ENCODE results near the gene GRIP2. TPM values are rescaled to one million over a fixed set of nuclear protein-coding genes. Genes with fewer than 3 reads are reported as not detected.
A peak's percentile ranks its signal among the peaks of the same experiment; 100 is the strongest.

GRIP2 gene
- total RNA-seq, 1 donor = not detected

- no peak for DNase-seq (ENCODE audit: low read depth in 2 of 3, low spot score in 2 of 3)
Observed at GRCh38 chr3:14508505-14508819, 31.7 kb downstream of the GRIP2 start.

GRCh38 chr3:14507757-14508504, 32.2 kb downstream of the GRIP2 start:
- no peak for DNase-seq (ENCODE audit: low read depth in 2 of 3, low spot score in 2 of 3)

DNA sequence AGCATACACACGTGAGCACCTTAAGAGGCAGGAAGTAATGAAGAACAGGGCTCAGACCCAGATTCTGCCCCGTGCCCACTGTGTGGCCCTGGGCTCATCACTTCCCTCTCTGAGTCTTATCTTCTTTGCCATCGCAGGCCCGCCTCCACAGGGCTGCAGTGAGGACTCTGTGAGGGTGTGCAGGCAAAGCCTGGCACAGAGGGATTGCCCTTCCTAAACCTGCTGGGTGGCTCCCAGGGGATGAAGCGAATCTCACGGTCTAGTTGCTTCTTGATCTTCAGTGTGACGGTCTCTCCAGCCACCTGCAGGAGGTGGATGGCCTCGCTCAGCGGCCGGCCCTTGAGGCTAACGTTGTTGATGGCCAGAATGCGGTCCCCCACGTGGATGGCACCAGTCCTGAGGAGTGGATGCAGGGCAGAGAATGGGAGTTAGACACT, 32.8 kb downstream of the GRIP2 start:
- DNase-seq (ENCODE audit: low read depth in 2 of 3, low spot score in 2 of 3) = peak in 1 of 3 donors; percentile 5

- DNase-seq (ENCODE audit: low read depth in 2 of 3, low spot score in 2 of 3) = no peak
Observed at GRCh38 chr3:14506626-14507304, 33.4 kb downstream of the GRIP2 start.

DNA sequence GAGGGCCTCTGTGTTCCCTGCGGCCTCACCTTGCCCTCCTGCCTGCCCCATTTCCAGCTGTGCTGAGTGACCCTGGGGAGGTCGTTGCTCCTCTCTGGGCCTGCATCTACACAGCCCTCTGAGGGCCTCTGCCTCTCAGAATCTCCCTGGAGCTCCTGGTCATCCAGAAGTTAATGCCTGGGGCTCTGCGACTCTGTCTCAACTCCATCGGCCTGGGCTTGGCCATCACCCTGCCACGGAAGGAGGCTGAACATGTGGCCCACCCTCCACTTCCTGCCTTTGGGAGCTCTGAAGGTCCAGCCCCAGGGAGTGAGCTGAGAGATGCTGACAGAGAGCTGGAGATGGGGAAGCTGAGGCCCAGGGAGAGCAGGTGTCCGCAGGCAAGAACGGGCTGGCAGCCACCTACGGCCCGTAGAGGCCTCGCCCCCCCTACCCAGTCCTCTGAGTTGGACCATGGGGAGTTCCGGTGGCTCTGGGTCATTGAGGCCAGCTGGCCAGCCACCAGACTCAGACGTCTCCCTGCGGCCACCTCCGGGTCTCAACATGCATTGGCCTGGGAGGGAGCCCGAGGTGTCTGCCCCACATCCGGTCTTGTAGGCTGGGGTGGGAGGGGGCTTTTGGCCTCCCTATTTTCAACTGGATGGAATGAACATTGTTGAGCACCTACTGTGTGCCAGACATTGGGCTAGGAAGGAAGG, 34.2 kb downstream of the GRIP2 start:
- no peak for DNase-seq (ENCODE audit: low read depth in 2 of 3, low spot score in 2 of 3)

DNA sequence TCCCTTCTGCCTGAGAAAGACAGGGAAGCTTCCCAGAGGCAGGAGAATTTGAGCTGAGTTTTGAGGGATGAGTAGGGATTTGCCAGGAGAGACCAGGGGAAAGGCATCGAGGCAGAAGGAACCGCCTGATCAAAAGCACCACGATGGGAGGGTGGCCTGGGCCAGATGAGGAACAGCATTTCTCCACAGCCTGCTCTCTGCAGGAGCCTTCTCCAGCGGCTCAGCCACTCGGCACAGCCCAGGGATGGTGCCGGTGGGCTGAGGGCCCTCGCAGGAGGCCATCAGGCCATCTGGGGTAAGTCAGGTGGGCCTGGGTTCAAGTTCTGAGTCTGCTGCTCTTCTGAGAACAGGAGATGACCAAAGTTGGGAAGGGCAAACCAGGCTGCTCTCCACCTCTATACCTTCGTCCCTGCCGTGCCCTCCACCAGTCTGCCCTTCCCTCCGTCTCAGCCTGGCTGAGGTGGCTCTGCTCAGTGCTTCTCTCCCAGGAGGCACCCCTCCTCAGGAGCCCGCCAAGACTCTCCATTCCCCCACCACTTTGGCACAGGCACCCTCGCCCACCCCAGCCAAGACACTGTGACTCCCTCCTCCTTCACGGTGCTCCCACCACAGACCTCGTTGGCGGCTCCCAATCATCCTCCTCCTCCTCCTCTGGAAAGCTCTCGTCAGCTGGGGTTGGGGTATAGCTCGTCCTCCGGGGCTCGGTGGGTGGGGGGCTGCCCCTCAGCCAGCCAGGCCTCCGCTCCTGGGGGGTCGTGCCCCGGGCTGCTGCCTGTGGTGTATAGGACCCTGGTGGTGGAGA, 34.9 kb downstream of the GRIP2 start:
- DNase-seq (ENCODE audit: low read depth in 2 of 3, low spot score in 2 of 3) = no peak

DNA sequence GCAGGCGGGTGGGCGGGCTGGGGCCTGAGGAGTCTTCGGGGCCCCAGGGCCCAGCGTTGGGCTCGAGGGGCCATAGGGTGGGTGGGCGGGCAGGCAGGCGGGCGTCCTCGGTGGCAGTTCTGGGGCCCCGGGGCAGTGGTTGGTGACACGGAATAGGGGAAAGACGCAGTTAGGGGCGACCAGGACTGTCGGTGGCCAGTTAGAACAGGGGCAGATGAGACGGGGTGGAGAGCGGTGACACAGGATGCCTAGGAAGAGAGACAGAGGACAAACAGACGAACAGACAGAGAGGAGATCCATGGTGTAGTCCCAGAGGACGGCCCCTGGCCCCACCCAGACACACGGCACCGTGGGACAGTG, 36.5 kb downstream of the GRIP2 start:
- no peak for DNase-seq (ENCODE audit: low read depth in 2 of 3, low spot score in 2 of 3)

DNA sequence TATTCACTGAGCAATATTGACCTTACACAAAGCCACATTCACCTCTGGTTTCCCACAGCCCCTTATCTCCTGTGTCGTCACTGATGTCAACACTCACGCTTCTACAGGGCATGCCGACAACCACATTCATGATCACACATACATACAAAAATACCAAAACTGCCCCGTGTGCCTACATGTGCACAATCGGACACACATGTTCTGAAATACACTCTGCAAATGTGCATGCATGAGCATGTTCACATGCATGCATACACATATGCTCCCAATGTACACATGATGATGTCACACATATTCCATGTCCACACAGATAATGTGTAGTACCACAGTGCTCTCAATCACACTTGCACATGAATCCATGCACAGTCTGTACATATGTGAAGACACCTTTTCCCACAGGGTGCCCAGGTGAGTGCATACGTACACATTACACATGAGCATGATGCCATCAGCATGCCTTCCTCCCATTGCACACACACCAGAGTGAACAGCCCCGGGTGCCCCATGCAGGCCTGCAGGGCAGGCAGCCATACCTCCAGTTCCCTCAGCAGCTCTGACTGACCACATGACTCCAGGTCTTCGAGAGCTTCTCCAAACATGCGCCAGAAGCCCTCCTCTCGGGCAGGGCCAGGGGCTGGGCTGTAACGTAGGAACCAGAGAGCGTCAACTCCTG, 37.0 kb downstream of the GRIP2 start:
- DNase-seq (ENCODE audit: low read depth in 2 of 3, low spot score in 2 of 3) = no peak

GRCh38 chr3:14502472-14502871, 37.7 kb downstream of the GRIP2 start:
- no peak for DNase-seq (ENCODE audit: low read depth in 2 of 3, low spot score in 2 of 3)

DNA sequence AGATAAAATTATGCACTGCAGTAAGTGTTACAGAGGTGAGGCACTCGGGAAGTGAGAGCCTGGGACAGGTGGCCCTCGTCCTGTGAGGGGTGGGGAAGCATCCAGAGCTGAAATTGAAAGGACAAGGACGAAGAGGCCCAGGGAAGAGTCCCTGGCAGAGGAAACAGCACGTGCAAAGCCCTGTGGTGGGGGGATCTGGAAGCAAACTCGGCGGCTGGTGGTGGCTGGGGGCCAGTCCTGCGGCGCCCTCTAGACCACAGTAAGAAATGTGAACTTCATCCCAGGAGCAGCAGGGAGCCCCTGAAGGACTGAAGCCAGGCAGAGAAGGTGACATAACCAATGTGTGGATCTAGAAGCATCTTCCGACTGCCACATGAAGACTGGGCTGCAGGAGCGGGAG, 42.8 kb downstream of the GRIP2 start:
- no peak for DNase-seq (ENCODE audit: low read depth in 2 of 3, low spot score in 2 of 3)

DNA sequence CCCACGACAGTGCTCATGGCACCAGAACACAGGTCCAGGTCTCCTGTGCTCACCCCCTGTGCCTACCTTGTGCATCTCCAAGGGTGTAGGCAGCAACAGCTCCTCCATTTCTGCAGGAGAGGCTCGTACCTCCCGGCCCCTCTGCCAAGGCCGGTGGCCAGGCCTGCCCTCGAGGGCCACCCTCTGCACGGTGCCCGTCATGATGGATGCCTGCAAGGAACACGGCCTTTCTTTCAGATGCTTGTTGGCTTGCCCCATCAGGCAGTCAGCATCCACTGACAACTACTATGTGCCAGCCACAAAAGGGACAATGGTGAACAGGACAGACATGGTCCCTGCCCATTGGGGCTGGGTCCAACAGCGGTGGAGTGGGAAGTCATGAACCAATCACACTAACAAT, 43.8 kb downstream of the GRIP2 start:
- DNase-seq (ENCODE audit: low read depth in 2 of 3, low spot score in 2 of 3) = no peak

- no peak for DNase-seq (ENCODE audit: low read depth in 2 of 3, low spot score in 2 of 3)
Observed at GRCh38 chr3:14494973-14495300, 45.2 kb downstream of the GRIP2 start.

- DNase-seq (ENCODE audit: low read depth in 2 of 3, low spot score in 2 of 3) = no peak
Observed at GRCh38 chr3:14494279-14494972, 45.7 kb downstream of the GRIP2 start.

GRCh38 chr3:14492948-14493881, 46.9 kb downstream of the GRIP2 start:
- DNase-seq (ENCODE audit: low read depth in 2 of 3, low spot score in 2 of 3) = no peak

DNA sequence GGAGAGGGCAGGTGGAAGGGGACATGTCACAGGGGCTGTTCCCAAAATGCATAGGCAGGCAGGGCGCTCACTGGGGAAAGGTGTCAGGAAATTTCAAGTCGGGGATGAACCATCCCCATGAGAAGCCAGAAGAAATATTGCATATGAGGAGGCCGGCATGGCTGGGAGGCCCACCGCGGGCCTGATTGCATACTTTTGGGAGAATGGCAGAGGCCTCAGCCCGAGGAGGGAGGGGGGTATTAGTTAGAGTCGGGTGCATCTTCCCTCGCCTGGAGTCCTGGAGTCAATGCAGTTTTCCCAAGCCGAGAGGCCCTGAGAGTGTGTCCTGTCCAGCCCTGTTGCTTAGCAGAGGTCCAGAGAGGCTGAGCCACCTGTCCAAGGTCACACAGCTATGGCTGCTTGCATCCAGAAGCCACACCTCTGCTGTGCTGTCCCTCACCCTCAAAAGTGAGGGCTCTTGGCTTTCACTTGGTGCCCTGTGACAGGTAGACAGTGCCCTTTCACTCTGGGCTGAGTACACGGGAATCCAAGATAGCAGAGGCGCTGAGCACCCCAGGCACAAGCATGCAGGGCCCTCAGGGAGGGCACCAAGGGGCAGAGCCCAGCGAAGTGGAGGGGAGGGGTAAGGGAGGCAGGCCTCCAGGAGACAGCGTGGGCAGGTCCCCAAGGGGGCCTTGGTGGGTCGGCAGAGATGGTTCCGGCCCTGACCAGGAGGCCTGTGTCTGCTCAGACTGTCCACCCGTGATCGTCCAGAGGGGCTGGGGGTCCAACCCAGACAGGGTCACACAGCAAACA, 48.5 kb downstream of the GRIP2 start:
- no peak for DNase-seq (ENCODE audit: low read depth in 2 of 3, low spot score in 2 of 3)

GRCh38 chr3:14490831-14491230, 49.3 kb downstream of the GRIP2 start:
- no peak for DNase-seq (ENCODE audit: low read depth in 2 of 3, low spot score in 2 of 3)

- DNase-seq (ENCODE audit: low read depth in 2 of 3, low spot score in 2 of 3) = no peak
Observed at GRCh38 chr3:14490255-14490654, 49.9 kb downstream of the GRIP2 start.

GRCh38 chr3:14489641-14490040, 50.5 kb downstream of the GRIP2 start:
- no peak for DNase-seq (ENCODE audit: low read depth in 2 of 3, low spot score in 2 of 3)
